ENCODE results near the gene CCS.
"Not testable (repeated sequence)": the region's sequence is repeated elsewhere in the genome, so short reads cannot be mapped to it uniquely, and the experiment has no call there.

Gene CCS

GRCh38 chr11:66592457-66593302 is at the start of gene CCS, which contains the start of gene CCDC87:
TSS of gene CCS (plus strand) at chr11:66593185. CDS start at chr11:66593262, 77 bp downstream.
TSS of gene CCDC87 (minus strand) at chr11:66593063. CDS start at chr11:66593015, 48 bp downstream.
- DNase-seq, result peak; percentile 83

DNA sequence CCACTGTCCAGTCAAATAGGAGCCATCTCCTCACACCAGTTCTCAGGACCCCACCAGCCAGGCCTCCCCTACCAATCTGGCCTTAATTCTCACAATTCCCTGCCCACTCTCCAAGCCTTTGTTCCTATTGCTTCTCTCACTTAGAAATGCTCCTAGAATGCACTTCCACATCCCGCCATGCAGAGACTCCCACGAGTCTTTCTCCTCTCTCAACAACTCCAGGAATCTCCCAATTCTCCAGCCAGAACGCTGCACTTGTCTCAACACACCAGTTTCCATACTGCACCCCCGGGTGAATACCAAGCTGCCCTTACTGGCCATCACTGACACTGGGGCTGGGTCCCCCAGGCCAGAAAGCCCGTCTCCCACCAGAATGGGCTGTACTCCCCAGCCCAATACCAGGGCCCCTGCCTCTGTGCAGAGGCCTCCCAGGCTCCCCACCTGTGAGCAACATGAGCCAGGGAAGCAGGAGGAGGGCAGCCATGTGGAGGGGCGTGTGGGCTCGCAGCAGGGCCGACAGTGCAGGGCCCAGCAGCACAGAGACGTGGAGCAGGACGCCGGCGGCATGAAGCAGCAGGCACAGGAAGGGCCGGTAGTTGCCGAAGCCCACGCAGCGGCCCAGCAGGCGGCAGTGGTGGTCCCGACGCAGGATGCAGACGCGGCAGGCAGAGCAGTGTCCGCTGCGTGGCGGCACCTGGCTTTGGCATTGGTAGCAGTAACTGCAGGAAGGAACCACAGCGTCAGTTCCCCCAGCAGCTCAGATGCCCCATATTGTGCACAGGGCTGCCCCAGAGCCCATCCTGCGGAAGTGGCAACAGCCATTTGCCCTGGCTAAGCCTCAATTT is 49.5 kb upstream of the CCS start:
- no peak for DNase-seq

GRCh38 chr11:66544952-66545351 is 48.0 kb upstream of the CCS start:
- not testable (repeated sequence) for DNase-seq

- DNase-seq, result peak; percentile 86
These were observed 47.2 kb upstream of the CCS start, which contains the start of gene ZDHHC24 for GRCh38 chr11:66545701-66546367. TSS of gene ZDHHC24 (minus strand) at chr11:66546048. CDS start at chr11:66546003, 45 bp downstream.

DNA sequence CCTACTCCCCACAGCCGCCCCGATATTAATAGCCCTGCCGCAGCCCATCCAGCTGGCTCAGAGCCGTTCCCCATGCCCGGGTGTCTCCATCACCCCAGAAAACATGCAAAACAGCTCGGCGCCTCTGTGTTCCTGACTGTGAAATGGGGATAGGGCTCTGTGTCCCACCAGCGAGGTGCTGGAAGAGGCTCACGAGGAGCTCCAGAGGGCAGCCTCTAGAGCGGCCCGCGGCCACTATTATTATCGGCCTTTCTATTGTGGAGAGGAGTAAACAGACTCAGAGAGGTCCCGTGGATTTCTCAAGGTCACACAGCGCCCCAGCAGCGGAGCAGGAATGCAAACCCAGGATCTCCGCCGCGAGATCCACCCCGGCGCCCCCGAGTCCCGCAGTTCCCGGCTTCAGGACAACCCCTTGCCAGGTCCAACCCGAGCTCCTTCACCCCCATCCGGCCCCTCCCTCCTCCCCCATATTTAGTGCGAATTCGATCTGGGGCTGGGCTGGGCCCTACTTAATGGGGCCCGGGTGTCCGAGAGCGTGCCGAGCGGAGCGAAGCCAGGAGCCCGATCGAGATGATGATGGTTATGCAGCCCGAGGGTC is 46.5 kb upstream of the CCS start, which contains the start of gene ACTN3:
Gene ACTN3 (plus strand): TSS at position 536 of the 598 bp plus-strand sequence. CDS start 35 bp downstream, at position 571.
- no peak for DNase-seq

DNA sequence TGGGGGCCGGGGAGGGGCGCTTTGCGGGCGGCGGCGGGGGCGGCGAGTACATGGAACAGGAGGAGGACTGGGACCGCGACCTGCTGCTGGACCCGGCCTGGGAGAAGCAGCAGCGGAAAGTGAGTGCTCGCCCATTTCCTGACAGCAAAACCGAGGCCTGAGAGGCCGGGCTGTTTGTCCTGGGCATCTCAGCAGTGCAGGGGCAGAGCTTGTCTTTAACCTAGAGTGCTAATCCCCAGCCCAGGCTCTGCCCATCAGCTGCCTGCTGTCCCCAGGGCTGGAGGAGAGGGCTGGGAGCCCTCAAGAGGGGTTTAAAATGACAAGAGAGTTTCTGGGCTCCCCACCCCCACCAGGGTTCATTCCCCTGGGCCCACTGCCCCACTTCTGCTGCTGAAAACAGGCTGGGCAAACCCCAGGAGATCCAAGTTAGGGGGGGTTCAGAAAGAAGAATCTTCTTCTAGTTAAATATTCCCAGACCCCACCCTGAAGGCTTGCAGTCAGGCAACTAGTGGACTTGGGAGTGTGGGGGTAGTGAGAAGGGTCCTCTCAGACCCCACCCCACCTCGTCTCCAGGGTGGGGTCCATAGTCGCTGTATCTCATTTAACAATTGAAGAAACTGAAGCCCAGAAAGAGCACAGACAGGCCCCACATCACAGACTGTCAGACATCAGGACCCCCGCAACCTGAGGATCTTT is 45.9 kb upstream of the CCS start:
- no peak for DNase-seq

DNA sequence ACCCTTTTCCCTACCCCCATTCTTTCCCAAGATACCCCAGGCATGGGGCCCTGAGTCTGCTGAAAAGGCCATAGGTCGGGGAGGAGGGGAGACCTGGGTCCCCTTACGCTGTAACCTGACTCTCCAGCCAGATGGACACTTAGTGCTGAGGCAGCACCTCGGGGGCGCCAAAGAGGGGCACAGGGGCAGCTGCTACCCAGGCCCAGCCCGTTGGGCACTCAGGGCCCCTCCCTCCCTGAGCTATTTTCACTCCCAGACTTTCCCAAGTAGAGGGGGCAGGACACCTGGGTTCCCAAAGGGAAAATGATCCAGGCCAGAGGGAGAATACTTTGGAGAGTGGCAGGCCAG is 45.3 kb upstream of the CCS start:
- DNase-seq, result no peak

GRCh38 chr11:66548041-66548440 is 44.9 kb upstream of the CCS start:
- no peak for DNase-seq

GRCh38 chr11:66548774-66549630 is 44.0 kb upstream of the CCS start:
- no peak for DNase-seq

- no peak for DNase-seq
These were observed 43.3 kb upstream of the CCS start for GRCh38 chr11:66549696-66550095.

GRCh38 chr11:66550887-66551286 is 42.1 kb upstream of the CCS start:
- DNase-seq, result no peak

DNA sequence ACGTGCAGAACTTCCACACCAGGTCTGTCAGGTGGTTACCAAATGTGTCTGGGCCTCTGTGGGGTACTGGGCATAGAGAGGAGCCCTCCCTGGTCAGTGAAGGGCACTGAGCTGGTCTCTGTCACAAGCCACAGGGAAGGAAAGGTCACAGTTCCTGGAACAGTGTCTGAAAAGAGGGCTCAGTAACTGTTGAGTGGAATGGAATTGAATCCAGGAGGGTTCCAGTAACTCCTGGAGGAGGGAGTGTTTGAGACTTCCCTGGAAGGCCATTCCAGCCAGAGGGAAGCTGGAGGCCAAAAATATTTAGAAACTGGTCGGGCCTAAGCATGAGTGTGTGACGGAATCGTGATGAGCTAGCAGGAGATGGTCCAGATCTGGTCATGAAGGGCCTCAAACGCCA is 38.4 kb upstream of the CCS start:
- DNase-seq, result no peak

DNA sequence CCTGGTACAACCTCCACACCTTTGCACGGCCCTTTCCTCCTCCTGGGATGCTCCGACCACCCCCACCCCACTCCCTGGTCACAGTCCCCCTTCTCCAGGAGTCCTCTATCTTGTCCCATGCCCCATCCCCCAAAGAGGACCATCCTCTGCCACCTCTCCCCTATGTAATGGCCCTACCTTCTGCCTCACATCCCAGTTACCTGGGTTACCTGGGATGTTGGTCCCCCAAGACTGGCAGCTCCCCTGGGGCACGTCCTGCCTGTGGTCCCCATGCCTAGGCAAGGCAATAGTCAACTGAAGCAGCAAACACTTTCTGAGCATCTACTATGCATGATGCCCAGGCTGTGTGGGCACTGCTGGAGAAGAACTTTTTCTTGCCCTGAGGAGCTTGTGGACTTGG is 37.6 kb upstream of the CCS start:
- DNase-seq, result no peak

- DNase-seq, result no peak
These were observed 36.9 kb upstream of the CCS start for GRCh38 chr11:66556086-66556485.

DNA sequence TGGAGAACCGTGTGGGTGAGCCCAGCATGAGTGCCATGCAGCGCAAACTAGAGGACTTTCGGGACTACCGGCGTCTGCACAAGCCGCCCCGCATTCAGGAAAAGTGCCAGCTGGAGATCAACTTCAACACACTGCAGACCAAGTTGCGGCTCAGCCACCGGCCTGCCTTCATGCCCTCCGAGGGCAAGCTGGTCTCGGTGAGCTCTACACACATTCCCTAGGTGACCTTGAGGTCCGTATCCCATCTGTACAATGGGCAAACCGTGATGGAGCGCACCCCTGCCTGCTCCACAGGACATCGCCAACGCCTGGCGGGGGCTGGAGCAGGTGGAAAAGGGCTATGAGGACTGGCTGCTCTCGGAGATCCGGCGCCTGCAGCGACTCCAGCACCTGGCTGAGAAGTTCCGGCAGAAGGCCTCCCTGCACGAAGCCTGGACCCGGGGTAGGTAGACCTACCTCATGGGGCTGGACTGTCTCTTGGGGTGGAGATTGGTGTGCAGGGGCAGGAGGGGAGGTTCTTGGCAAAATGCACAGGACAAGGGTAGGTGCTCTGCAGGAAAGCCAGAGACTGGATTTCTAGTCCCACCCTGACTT is 35.2 kb upstream of the CCS start:
- DNase-seq, result no peak

DNA sequence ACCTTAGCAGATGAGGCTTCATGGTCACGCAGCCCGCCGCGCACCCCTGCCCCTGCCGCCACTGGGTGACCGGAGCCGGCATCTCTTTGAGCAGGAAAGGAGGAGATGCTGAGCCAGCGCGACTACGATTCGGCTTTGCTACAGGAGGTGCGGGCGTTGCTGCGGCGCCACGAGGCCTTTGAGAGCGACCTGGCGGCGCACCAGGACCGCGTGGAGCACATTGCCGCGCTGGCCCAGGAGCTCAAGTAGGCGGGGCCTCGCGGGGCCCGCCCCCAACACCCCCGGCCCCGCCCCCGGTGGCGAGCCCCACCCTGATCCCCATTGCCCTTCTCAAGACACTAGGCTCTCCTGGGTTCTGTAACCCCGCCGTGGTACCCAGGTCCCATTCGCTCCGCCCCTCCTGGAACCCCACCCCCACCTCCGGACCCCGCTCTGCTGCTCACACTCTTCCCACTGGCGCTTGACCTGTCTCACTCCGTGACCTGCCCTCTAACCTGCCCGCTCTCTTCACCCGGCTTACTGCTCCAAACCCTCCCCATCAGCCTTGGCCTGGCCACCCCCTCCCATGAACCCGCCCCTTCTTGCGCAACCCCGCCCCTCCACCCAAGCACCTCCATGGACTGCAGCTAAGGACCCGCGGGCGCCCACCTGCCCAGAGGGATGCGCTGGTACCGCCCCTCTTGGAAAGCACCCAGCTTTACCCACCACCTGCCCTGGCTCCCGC is 33.7 kb upstream of the CCS start:
- DNase-seq, result no peak

- DNase-seq, result no peak
These were observed 32.9 kb upstream of the CCS start for GRCh38 chr11:66559866-66560676.

- DNase-seq, result no peak
These were observed 31.6 kb upstream of the CCS start for GRCh38 chr11:66561178-66561974.

Measured in NCI-H446 treated with DMSO at 0.1 percent for 48 hours (cell line).